Retinal pigment epithelial cell (primary cell): ENCODE measurements around the gene MISP3.
A peak's percentile ranks its signal among the peaks of the same experiment; 100 is the strongest.
"Not testable (repeated sequence)": the region's sequence is repeated elsewhere in the genome, so short reads cannot be mapped to it uniquely, and the experiment has no call there.

Experiments
- DNase-seq: peaks from one replicate; pipeline ENCODE4 v3.0.0-alpha.2; 2010; ENCODE audit warnings: low read depth
- H3K4me3 ChIP-seq: 2 replicates; pipeline ENCODE4 v1.5.1; 2011; ENCODE audit warnings: mild to moderate bottlenecking, low read length, control low read depth, moderate library complexity
- CTCF ChIP-seq: conservative IDR thresholded peaks from 2 replicates; pipeline ENCODE4 v1.5.1; 2011; ENCODE audit warnings: low read depth, low read length, control low read depth, inconsistent platforms

The MISP3 gene

GRCh38 chr19:14048443-14049153 lies 24.0 kb upstream of the MISP3 start:
- TF ChIP-seq CTCF = peak; percentile 90
- no peak for DNase-seq
- no peak overlapping the region for H3K4me3 ChIP-seq

- DNase-seq = no peak
- TF ChIP-seq CTCF = no peak
- H3K4me3 ChIP-seq = no peak overlapping the region
Measured at GRCh38 chr19:14050512-14050911, 22.1 kb upstream of the MISP3 start.

GRCh38 chr19:14050961-14051360 lies 21.6 kb upstream of the MISP3 start:
- DNase-seq, H3K4me3 ChIP-seq: not testable (repeated sequence)

- no peak overlapping the region for H3K4me3 ChIP-seq
- no peak for TF ChIP-seq CTCF
- no peak for DNase-seq
Measured at GRCh38 chr19:14051980-14052379, 20.6 kb upstream of the MISP3 start.

- no peak for DNase-seq
- no peak for TF ChIP-seq CTCF
- H3K4me3 ChIP-seq = no peak overlapping the region
Measured at GRCh38 chr19:14052470-14052869, 20.1 kb upstream of the MISP3 start.

GRCh38 chr19:14053032-14053431 lies 19.6 kb upstream of the MISP3 start:
- H3K4me3 ChIP-seq = no peak overlapping the region
- TF ChIP-seq CTCF = no peak
- DNase-seq = no peak

GRCh38 chr19:14053500-14053899 lies 19.1 kb upstream of the MISP3 start:
- DNase-seq = no peak
- no peak for TF ChIP-seq CTCF
- no peak overlapping the region for H3K4me3 ChIP-seq
